ENCODE data around the gene HADH. TPM values are rescaled to one million over a fixed set of nuclear protein-coding genes. Genes with fewer than 3 reads are reported as not detected.

HADH gene
- polyA plus RNA-seq, 1 of the 3 experiments (the other 2 are of a cell fraction): 19.4 TPM

DNA sequence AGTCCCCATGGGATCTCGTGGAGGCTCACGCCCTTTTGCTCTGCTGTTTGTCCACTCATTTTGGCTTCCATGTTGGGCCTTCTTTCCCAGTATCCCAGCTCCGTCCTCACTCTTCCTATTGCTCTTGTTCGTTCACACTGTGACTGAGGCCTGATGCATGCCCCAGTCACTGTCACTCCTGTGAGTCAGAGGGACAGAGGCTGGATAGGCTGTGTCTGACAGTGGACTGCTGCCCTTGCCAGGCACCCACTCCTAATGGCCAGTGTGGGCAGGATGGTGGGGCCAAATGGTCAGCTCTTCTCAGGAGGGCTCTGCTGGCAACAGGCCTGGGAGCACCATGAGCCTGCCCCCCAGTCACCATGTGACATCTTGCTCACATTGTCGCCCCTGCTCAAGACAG, 40.0 kb downstream of the HADH start:
- no peaks in the 10 kb centered on the region for H4K20me1 ChIP-seq (ENCODE audit: insufficient read depth)
- H3K9me3 ChIP-seq: no peaks in the 10 kb centered on the region
- CTCF ChIA-PET: interaction anchor here (0.9 to 10.9 kb wide), 13 partner anchors 11 to 547 kb away, joined by 3 to 89 read pairs (median 5); no protein-coding TSS in a partner anchor
- no peaks in the 10 kb centered on the region for H3K9me2 ChIP-seq
- DNase-seq: no peak
- peaks cover 0 to 26% of the 10 kb centered on the region in 2 experiments for H3K36me3 ChIP-seq (replicated peaks in 1 of 2; ENCODE audit: control insufficient read depth in 1 of 2, insufficient read depth in 2 of 2, low read length in 1 of 2)
- no peak for TF ChIP-seq NRF1 (IDR thresholded peaks at IDR 0.05; ENCODE audit: low read depth, low read length)
- TF ChIP-seq RAD21 (IDR thresholded peaks at IDR 0.05; ENCODE audit: low read length): no peak
- no peak for TF ChIP-seq MAX (IDR thresholded peaks at IDR 0.05; ENCODE audit: low read depth)
- no peaks in the 10 kb centered on the region for H3K79me2 ChIP-seq (ENCODE audit: insufficient read depth)
- POLR2A ChIA-PET: no interaction called here
- H2AFZ ChIP-seq (ENCODE audit: low read depth): no peak overlapping the region
- no peaks in the 10 kb centered on the region for H3F3A ChIP-seq (replicated peaks; ENCODE audit: insufficient read depth)
- no peak overlapping the region for H3K9ac ChIP-seq
- no peaks in the 10 kb centered on the region for H3K27me3 ChIP-seq (ENCODE audit: insufficient read depth)
- peaks cover 0 to 6% of the 10 kb centered on the region in 2 experiments; a peak in 1 of 4 replicates for H3K4me1 ChIP-seq (ENCODE audit: control insufficient read depth in 1 of 2, insufficient read depth in 2 of 2, low read depth in 1 of 2, low read length in 1 of 2)
- 91% methylated on average over 5 of the region's 5 CpGs for WGBS (ENCODE audit: low lambda C conversion rate)
- no peak overlapping the region for H3K4me3 ChIP-seq (ENCODE audit: low read depth in 2 of 2, low read length in 1 of 2)
- no peak overlapping the region for H3K4me2 ChIP-seq
- no peak overlapping the region for H3K27ac ChIP-seq (ENCODE audit: low read depth in 2 of 2, low read length in 1 of 2)

- peaks cover 0 to 6% of the 10 kb centered on the region in 2 experiments; a peak in 1 of 4 replicates for H3K4me1 ChIP-seq (ENCODE audit: control insufficient read depth in 1 of 2, insufficient read depth in 2 of 2, low read depth in 1 of 2, low read length in 1 of 2)
- CTCF ChIA-PET: interaction anchor here (0.7 to 10.9 kb wide), 15 partner anchors 11 to 552 kb away, joined by 3 to 89 read pairs (median 5); no protein-coding TSS in a partner anchor
- no peak overlapping the region for H2AFZ ChIP-seq (ENCODE audit: low read depth)
- TF ChIP-seq MAX (IDR thresholded peaks at IDR 0.05; ENCODE audit: low read depth): no peak
- TF ChIP-seq, protein P1, sequence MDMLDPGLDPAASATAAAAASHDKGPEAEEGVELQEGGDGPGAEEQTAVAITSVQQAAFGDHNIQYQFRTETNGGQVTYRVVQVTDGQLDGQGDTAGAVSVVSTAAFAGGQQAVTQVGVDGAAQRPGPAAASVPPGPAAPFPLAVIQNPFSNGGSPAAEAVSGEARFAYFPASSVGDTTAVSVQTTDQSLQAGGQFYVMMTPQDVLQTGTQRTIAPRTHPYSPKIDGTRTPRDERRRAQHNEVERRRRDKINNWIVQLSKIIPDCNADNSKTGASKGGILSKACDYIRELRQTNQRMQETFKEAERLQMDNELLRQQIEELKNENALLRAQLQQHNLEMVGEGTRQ (IDR thresholded peaks at IDR 0.05; ENCODE audit: borderline replicate concordance, low read depth, low read length): no peak
- no peak for TF ChIP-seq JUND (IDR thresholded peaks at IDR 0.05)
- TF ChIP-seq FOXJ3 (CRISPR knock-in tag; IDR thresholded peaks at IDR 0.05): no peak
- TF ChIP-seq RAD21 (IDR thresholded peaks at IDR 0.05; ENCODE audit: low read length): peak; percentile 81
- TF ChIP-seq SMC3 (IDR thresholded peaks at IDR 0.05; ENCODE audit: low read depth, low read length): peak; percentile 74
- TF ChIP-seq, protein P2, sequence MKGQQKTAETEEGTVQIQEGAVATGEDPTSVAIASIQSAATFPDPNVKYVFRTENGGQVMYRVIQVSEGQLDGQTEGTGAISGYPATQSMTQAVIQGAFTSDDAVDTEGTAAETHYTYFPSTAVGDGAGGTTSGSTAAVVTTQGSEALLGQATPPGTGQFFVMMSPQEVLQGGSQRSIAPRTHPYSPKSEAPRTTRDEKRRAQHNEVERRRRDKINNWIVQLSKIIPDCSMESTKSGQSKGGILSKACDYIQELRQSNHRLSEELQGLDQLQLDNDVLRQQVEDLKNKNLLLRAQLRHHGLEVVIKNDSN (IDR thresholded peaks at IDR 0.05; ENCODE audit: borderline replicate concordance, low read depth): no peak
- TF ChIP-seq YY1 (IDR thresholded peaks at IDR 0.05; ENCODE audit: low read depth): no peak
- TF ChIP-seq, protein P3, sequence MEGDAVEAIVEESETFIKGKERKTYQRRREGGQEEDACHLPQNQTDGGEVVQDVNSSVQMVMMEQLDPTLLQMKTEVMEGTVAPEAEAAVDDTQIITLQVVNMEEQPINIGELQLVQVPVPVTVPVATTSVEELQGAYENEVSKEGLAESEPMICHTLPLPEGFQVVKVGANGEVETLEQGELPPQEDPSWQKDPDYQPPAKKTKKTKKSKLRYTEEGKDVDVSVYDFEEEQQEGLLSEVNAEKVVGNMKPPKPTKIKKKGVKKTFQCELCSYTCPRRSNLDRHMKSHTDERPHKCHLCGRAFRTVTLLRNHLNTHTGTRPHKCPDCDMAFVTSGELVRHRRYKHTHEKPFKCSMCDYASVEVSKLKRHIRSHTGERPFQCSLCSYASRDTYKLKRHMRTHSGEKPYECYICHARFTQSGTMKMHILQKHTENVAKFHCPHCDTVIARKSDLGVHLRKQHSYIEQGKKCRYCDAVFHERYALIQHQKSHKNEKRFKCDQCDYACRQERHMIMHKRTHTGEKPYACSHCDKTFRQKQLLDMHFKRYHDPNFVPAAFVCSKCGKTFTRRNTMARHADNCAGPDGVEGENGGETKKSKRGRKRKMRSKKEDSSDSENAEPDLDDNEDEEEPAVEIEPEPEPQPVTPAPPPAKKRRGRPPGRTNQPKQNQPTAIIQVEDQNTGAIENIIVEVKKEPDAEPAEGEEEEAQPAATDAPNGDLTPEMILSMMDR (IDR thresholded peaks at IDR 0.05): peak; percentile 41
- H3K79me2 ChIP-seq (ENCODE audit: insufficient read depth): no peaks in the 10 kb centered on the region
- H3K9me3 ChIP-seq: no peaks in the 10 kb centered on the region
- no peak overlapping the region for H3K4me3 ChIP-seq (ENCODE audit: low read depth in 2 of 2, low read length in 1 of 2)
- H3K27ac ChIP-seq (ENCODE audit: low read depth in 2 of 2, low read length in 1 of 2): no peak overlapping the region
- peaks cover 0 to 27% of the 10 kb centered on the region in 2 experiments for H3K36me3 ChIP-seq (replicated peaks in 1 of 2; ENCODE audit: control insufficient read depth in 1 of 2, insufficient read depth in 2 of 2, low read length in 1 of 2)
- H3K4me2 ChIP-seq: no peak overlapping the region
- H3K27me3 ChIP-seq (ENCODE audit: insufficient read depth): no peaks in the 10 kb centered on the region
- peak; percentile 40 for DNase-seq
- no peaks in the 10 kb centered on the region for H4K20me1 ChIP-seq (ENCODE audit: insufficient read depth)
- no peaks in the 10 kb centered on the region for H3F3A ChIP-seq (replicated peaks; ENCODE audit: insufficient read depth)
- POLR2A ChIA-PET: no interaction called here
- no peak overlapping the region for H3K9ac ChIP-seq
- 83% methylated on average over 2 of the region's 2 CpGs for WGBS (ENCODE audit: low lambda C conversion rate)
- H3K9me2 ChIP-seq: no peaks in the 10 kb centered on the region
Observed at GRCh38 chr4:108030332-108030731, 40.6 kb downstream of the HADH start.

Data from SK-N-SH (cell line).